Right atrium auricular region (tissue), 2 donors: ENCODE measurements around the gene DYSF. TPM values are rescaled to one million over a fixed set of nuclear protein-coding genes. Genes with fewer than 3 reads are reported as not detected.

Source experiments
- DNase-seq: peaks from one replicate; pipeline ENCODE4 v3.0.0-alpha.2; 2019; ENCODE audit warnings: low spot score
- H3K27ac ChIP-seq, 2 donors: fragments of 200-600 bp; sonication (generic); 1 replicate in 1 of 2; 2 replicates in 1 of 2; pipeline ENCODE4 v1.5.1; 2016 to 2019
- H3K27me3 ChIP-seq, 2 donors: fragments of 200-600 bp; sonication (generic); one replicate each; pipeline versions ENCODE4 v1.5.1 to v1.6.0; 2017 to 2019
- H3K36me3 ChIP-seq: fragments of 200-600 bp; sonication (generic); one replicate; pipeline ENCODE4 v1.5.1; 2016
- H3K4me1 ChIP-seq, 2 donors: fragments of 200-600 bp; sonication (generic); one replicate each; pipeline versions ENCODE4 v1.5.1 to v1.6.0; 2017 to 2019
- H3K4me3 ChIP-seq, 2 donors: fragments of 200-600 bp; sonication (generic); 1 replicate in 1 of 2; 2 replicates in 1 of 2; pipeline ENCODE4 v1.5.1; 2017 to 2019; ENCODE audit warnings: mild to moderate bottlenecking in 1 of 2, moderate library complexity in 1 of 2
- H3K9me3 ChIP-seq, 2 donors: fragments of 200-600 bp; sonication (generic); one replicate each; pipeline ENCODE4 v1.5.1; 2019
- total RNA-seq, 2 donors: library from RNA; depleted of rRNA; stranded (reverse); fragments of >200 nt; gene quantifications; one replicate each; pipeline ENCODE4 v1.1.0, GENCODE V29; 2016
- TF ChIP-seq, protein P1 (sequence below), 2 donors: fragments of 200-600 bp; sonication (generic); IDR thresholded peaks; one replicate each; pipeline ENCODE4 v1.5.1; 2019; ENCODE audit warnings: antibody characterized with exemption in 2 of 2

Gene DYSF
- total RNA-seq, 2 donors from 2014 or later, result 31.3 to 52.1 TPM

DNA sequence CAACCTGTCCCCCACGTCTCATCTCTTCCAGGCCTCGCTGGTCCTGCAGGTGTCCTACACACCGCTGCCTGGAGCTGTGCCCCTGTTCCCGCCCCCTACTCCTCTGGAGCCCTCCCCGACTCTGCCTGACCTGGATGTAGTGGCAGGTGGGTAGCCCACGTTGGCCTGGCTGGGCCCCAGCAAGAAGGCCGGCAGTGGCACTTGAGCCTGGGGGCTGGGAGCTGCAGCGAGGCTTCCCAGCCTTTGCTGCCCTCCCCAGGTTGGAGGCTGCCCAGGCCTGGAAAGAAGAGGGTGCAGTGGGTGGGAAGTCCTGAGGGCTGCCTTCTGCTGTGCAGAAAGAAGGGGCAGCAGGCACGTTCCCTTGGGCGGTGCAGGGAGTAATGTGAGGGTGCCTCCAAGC, 58.4 kb downstream of the DYSF start:
- no peak overlapping the region for H3K27ac ChIP-seq
- H3K4me3 ChIP-seq, result no peak overlapping the region
- TF ChIP-seq, protein P1, sequence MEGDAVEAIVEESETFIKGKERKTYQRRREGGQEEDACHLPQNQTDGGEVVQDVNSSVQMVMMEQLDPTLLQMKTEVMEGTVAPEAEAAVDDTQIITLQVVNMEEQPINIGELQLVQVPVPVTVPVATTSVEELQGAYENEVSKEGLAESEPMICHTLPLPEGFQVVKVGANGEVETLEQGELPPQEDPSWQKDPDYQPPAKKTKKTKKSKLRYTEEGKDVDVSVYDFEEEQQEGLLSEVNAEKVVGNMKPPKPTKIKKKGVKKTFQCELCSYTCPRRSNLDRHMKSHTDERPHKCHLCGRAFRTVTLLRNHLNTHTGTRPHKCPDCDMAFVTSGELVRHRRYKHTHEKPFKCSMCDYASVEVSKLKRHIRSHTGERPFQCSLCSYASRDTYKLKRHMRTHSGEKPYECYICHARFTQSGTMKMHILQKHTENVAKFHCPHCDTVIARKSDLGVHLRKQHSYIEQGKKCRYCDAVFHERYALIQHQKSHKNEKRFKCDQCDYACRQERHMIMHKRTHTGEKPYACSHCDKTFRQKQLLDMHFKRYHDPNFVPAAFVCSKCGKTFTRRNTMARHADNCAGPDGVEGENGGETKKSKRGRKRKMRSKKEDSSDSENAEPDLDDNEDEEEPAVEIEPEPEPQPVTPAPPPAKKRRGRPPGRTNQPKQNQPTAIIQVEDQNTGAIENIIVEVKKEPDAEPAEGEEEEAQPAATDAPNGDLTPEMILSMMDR (IDR thresholded peaks at IDR 0.05), result no peak
- H3K36me3 ChIP-seq, result peaks cover 12% of the 10 kb centered on the region
- no peaks in the 10 kb centered on the region for H3K27me3 ChIP-seq
- DNase-seq, result no peak
- no peaks in the 10 kb centered on the region for H3K9me3 ChIP-seq
- peaks cover 0 to 6% of the 10 kb centered on the region in 2 donors for H3K4me1 ChIP-seq

DNA sequence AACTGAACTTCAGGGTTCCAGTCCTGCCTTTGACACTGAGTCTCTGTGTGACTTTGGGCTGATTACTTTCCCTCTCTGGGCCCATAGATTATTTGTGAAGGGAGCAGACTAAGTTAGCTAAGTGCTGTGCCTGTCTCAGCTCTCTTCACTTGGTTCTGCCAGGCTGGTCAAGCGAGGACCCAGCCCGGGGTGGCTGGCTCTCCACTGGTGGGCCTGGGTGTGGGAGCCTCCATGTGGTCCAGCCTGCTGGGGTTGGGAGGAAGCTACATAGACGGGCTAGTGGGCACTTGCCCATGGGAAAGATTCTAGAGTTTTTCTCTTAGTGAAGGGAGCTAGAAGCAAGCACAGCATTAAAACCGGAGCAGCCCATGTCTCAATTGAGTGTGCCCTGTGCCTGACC, 59.0 kb downstream of the DYSF start:
- Histone ChIP-seq H3K27ac (no peak overlapping the region), H3K4me1 (peaks cover 0 to 6% of the 10 kb centered on the region in 2 donors), H3K36me3 (peaks cover 18% of the 10 kb centered on the region), H3K27me3 (no peaks in the 10 kb centered on the region), H3K4me3 (no peak overlapping the region), H3K9me3 (no peaks in the 10 kb centered on the region)
- TF ChIP-seq, protein P1 (IDR thresholded peaks at IDR 0.05), result no peak
- no peak for DNase-seq

DNA sequence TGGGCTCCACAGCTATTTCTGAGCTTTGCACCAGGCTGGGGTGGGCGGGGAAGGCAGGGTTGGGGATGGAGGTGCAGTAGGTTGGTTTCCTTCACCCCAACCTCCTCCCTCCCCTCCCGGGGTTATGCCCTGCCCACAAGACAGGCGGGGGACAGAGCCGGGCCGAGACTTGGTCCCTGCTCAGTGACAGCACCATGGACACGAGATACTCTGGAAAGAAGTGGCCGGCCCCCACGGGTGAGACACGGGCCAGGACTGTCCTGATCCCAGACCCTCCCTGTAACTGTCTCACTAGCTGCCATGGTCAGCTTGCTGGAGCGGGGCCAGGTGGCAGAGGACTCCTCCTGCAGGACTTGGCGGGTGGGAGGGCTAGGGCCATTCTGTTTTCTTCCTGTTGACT, 59.7 kb downstream of the DYSF start:
- TF ChIP-seq, protein P1 (IDR thresholded peaks at IDR 0.05), result no peak
- H3K36me3 ChIP-seq, result peaks cover 23% of the 10 kb centered on the region
- no peak for DNase-seq

DNA sequence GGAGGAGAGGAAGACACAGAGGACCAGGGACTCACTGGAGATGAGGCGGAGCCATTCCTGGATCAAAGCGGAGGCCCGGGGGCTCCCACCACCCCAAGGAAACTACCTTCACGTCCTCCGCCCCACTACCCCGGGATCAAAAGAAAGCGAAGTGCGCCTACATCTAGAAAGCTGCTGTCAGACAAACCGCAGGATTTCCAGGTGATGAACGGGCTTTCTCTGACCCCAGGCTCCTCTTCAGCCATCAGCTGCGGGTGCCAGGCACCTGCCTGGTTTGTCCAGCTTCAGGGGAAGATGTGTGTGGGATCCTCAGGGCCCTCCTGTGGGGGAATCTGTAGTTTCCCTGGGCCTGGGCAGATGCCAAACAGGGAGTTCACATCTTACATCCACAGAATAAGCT, 60.4 kb downstream of the DYSF start:
- no peak overlapping the region for H3K4me3 ChIP-seq
- TF ChIP-seq, protein P1 (IDR thresholded peaks at IDR 0.05), result no peak
- peaks cover 23% of the 10 kb centered on the region for H3K36me3 ChIP-seq
- no peaks in the 10 kb centered on the region for H3K9me3 ChIP-seq
- H3K27me3 ChIP-seq, result no peaks in the 10 kb centered on the region
- no peak for DNase-seq
- H3K4me1 ChIP-seq, result peaks cover 0 to 6% of the 10 kb centered on the region in 2 donors
- H3K27ac ChIP-seq, result no peak overlapping the region

More for the DNA sequence above, 59.7 kb downstream of the DYSF start:
- no peak overlapping the region for H3K4me3 ChIP-seq
- H3K4me1 ChIP-seq, result peaks cover 0 to 6% of the 10 kb centered on the region in 2 donors
- H3K27me3 ChIP-seq, result no peaks in the 10 kb centered on the region
- H3K27ac ChIP-seq, result no peak overlapping the region
- no peaks in the 10 kb centered on the region for H3K9me3 ChIP-seq

DNA sequence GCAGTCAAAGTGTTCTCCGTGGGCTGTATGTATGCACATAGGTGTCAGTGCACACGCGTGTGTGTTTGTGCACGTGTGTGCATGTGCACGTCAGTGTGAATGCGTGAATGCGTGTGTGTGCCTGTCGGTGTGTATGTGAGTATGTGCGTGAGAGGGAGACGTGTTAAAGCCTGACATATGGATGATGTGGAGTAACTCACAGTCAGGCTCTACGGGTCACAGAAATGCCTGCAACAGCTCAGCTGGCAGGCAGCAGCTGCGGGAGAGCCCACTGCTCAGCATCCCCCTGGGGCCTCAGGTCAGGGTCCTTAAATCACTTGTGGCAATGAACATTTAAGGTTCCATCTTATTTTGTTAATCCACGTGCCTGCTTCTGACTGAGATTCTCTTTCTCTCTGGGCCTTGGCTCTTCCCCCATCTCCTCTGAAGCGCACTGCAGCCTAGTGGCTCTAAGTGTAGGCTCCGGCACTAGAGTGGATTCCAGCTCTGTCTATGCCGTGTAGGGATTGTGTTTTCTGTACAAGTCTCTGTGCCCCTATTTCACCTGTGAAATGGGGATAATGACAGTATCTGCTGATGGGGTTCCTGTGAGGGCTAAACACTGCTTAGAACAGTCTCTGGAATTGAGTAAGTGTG, 63.0 kb downstream of the DYSF start:
- TF ChIP-seq, protein P1 (IDR thresholded peaks at IDR 0.05), result no peak
- Histone ChIP-seq H3K36me3 (peaks cover 23% of the 10 kb centered on the region), H3K27ac (no peak overlapping the region)

DNA sequence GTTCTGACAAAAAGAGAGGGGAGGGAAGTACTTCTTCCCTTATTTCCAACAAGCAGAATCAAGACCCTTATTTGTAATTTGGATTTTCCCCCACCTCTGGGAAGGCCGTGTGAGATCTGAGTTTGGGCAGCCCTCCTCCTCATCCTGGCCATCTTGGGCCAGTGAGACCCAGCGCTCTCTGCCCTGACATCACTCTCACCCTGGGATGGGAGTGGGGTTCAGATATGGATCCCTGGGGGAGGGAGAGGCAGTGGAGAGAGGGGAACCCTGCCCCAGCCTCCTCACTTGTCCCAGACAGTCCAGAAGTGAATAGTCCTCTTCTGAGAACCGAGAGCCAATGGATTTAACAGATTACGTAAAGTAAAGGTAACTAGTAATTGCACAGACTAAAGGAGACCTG, 64.5 kb downstream of the DYSF start:
- no peak for DNase-seq
- H3K27ac ChIP-seq, result no peak overlapping the region
- no peaks in the 10 kb centered on the region for H3K4me1 ChIP-seq
- no peaks in the 10 kb centered on the region for H3K27me3 ChIP-seq
- TF ChIP-seq, protein P1 (IDR thresholded peaks at IDR 0.05), result no peak
- H3K36me3 ChIP-seq, result peaks cover 23% of the 10 kb centered on the region
- no peaks in the 10 kb centered on the region for H3K9me3 ChIP-seq
- no peak overlapping the region for H3K4me3 ChIP-seq

More for the DNA sequence above, 63.0 kb downstream of the DYSF start:
- H3K4me3 ChIP-seq, result no peak overlapping the region
- H3K4me1 ChIP-seq, result no peaks in the 10 kb centered on the region
- no peak for DNase-seq
- H3K27me3 ChIP-seq, result no peaks in the 10 kb centered on the region
- no peaks in the 10 kb centered on the region for H3K9me3 ChIP-seq
